Transverse colon (tissue), 4 donors: ENCODE measurements around the gene POLA2. TPM values are rescaled to one million over a fixed set of nuclear protein-coding genes. Genes with fewer than 3 reads are reported as not detected.

Experiments used
- DNase-seq: peaks from one replicate; pipeline ENCODE4 v3.0.0-alpha.2; 2019
- H3K27ac ChIP-seq, 4 donors: fragments of 200-600 bp; sonication (generic); 2 replicates each; pipeline ENCODE4 v1.5.1; 2016 to 2018; ENCODE audit warnings: inconsistent platforms in 4 of 4
- H3K27me3 ChIP-seq: fragments of 200-600 bp; sonication (generic); 2 replicates; pipeline ENCODE4 v1.5.1; 2017; ENCODE audit warnings: inconsistent platforms
- H3K36me3 ChIP-seq, 4 donors: fragments of 200-600 bp; sonication (generic); 2 replicates each; pipeline ENCODE4 v1.5.1; 2017 to 2019; ENCODE audit warnings: inconsistent platforms in 4 of 4
- H3K4me1 ChIP-seq, 4 donors: fragments of 200-600 bp; sonication (generic); 2 replicates each; pipeline ENCODE4 v1.5.1; 2017 to 2020; ENCODE audit warnings: inconsistent platforms in 4 of 4
- H3K4me3 ChIP-seq, 4 donors: fragments of 200-600 bp; sonication (generic); 1 replicate in 1 of 4; 2 replicates in 3 of 4; pipeline versions ENCODE4 v1.5.1 to v1.6.1; 2017 to 2019; ENCODE audit warnings: inconsistent platforms in 4 of 4
- H3K9me3 ChIP-seq, 2 donors: fragments of 200-600 bp; sonication (generic); 2 replicates each; pipeline ENCODE4 v1.5.1; 2017 to 2019; ENCODE audit warnings: inconsistent platforms in 2 of 2
- CTCF ChIP-seq, 5 experiments: fragments of 200-600 bp in 3 of 5; fragments of 450-650 bp in 2 of 5; sonication (generic) in 3 of 5; IDR thresholded peaks; 1 replicate in 2 of 5; 2 replicates in 3 of 5; pipeline ENCODE4 v1.5.1; 2016 to 2017; ENCODE audit warnings: antibody characterized with exemption in 5 of 5, inconsistent platforms in 3 of 5, mild to moderate bottlenecking in 2 of 5, moderate library complexity in 1 of 5
- EP300 ChIP-seq: sonication (generic); formaldehyde crosslinking; IDR thresholded peaks from one replicate; pipeline ENCODE4 v1.6.1; 2017; ENCODE audit warnings: antibody characterized with exemption, low read depth
- POLR2A ChIP-seq: fragments of 450-650 bp; IDR thresholded peaks from one replicate; pipeline ENCODE4 v1.6.1; 2016; ENCODE audit warnings: antibody characterized with exemption, mild to moderate bottlenecking, moderate library complexity
- POLR2AphosphoS5 ChIP-seq, 3 donors: sonication (generic); formaldehyde crosslinking; IDR thresholded peaks; one replicate each; pipeline ENCODE4 v1.6.1; 2016; ENCODE audit warnings: antibody characterized with exemption in 3 of 3
- WGBS, 2 donors: methylation state at CpG; one replicate each; pipeline ENCODE4 v1.1.5; 2018; ENCODE audit warnings: low coverage in 1 of 2; 5-methylcytosine and 5-hydroxymethylcytosine counted together
- in situ Hi-C, 4 donors: fragments of 200-750 bp; cut with MboI; loops; one replicate each; pipeline versions ENCODE4 v1.15.0 to v1.15.1; 2017; ENCODE audit warnings: low sequenced_read_pairs in 3 of 4, low pct_ligation_motif_present in 1 of 4, low pct_unique_long_range_greater_than_20kb in 1 of 4
- intact Hi-C: fragments of 100-400 bp; cut with DNase I; formaldehyde crosslinking; loops from one replicate; pipeline ENCODE4 v1.15.1; 2023; ENCODE audit warnings: low total_unique reads
- total RNA-seq, 4 donors: library from RNA; depleted of rRNA; stranded (reverse); fragments of >200 nt; gene quantifications; one replicate each; pipeline ENCODE4 v1.1.0, GENCODE V29; 2016

Gene POLA2, protein sequence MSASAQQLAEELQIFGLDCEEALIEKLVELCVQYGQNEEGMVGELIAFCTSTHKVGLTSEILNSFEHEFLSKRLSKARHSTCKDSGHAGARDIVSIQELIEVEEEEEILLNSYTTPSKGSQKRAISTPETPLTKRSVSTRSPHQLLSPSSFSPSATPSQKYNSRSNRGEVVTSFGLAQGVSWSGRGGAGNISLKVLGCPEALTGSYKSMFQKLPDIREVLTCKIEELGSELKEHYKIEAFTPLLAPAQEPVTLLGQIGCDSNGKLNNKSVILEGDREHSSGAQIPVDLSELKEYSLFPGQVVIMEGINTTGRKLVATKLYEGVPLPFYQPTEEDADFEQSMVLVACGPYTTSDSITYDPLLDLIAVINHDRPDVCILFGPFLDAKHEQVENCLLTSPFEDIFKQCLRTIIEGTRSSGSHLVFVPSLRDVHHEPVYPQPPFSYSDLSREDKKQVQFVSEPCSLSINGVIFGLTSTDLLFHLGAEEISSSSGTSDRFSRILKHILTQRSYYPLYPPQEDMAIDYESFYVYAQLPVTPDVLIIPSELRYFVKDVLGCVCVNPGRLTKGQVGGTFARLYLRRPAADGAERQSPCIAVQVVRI
- 10 to 100 TPM in 1 of 4 donors, 1 to 10 TPM in 3; 3.0 to 17.5 (median 6.2) TPM for total RNA-seq

- TF ChIP-seq CTCF (IDR thresholded peaks at IDR 0.05) (no peak), POLR2A (peak; percentile 85), EP300 (no peak), POLR2AphosphoS5 (IDR thresholded peaks at IDR 0.05) (peak; percentile 69 to 95 (median 93))
- Histone ChIP-seq H3K27me3 (no peaks in the 10 kb centered on the region), H3K27ac (peak within 1 kb of the TSS; percentile 86 to 97 (median 92)), H3K36me3 (no peaks in the 10 kb centered on the region), H3K4me1 (peaks cover 7 to 17% (median 11%) of the 10 kb centered on the region in 4 donors), H3K4me3 (peak within 1 kb of the TSS; percentile 52 to 73 (median 62)), H3K9me3 (no peaks in the 10 kb centered on the region)
- in situ Hi-C loops = no loop called here
- DNase-seq = peak; percentile 97
- WGBS, 2 donors = 0% methylated on average over 61 of the region's 66 CpGs; no CpG with 5 or more reads in 1 of the 2 donors
- intact Hi-C loops = no loop called here
Observed at GRCh38 chr11:65261591-65262380, at the start of gene POLA2. Gene POLA2, plus strand, starts transcription at chr11:65261962. Its CDS starts 331 bp downstream, at chr11:65262293.

DNA sequence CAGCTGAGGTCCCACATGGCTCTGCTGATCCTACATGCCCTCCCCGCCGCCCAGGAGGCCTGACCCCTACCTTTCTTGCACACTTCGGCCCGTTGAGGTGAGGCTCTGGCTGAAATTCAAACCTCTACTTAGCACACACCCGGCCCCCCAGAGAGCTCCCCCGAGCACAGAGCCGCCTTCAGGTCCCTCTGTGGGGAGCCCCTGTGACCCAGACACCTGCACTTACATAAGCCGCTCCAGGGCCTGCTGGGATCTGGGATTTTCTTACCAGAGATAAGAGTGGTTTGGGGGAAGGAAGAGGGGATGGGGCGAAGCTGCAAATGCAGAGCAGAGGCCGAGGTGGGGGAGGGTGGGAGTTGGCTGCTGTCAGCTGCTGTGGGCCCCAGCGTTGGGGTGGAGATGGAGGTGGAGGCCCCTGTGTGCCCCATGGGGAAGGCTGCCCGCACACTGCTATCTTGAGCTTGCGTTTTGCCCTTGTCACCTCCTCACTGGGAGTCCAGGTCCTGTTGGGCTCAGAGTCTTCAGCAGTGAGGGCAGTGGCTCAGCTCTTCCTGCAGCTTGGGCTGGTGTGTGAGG lies 49.4 kb upstream of the POLA2 start:
- Histone ChIP-seq H3K36me3 (peaks cover 0 to 20% (median 7%) of the 10 kb centered on the region in 4 donors), H3K27ac (no peak overlapping the region)
- WGBS, 2 donors = 86% methylated on average over 13 of the region's 13 CpGs; no CpG with 5 or more reads in 1 of the 2 donors

GRCh38 chr11:65213322-65214211 lies 48.2 kb upstream of the POLA2 start:
- in situ Hi-C loops = no loop called here
- intact Hi-C loops = no loop called here
- Histone ChIP-seq H3K36me3 (peaks cover 0 to 20% (median 7%) of the 10 kb centered on the region in 4 donors), H3K27me3 (no peaks in the 10 kb centered on the region), H3K27ac (no peak overlapping the region), H3K9me3 (no peaks in the 10 kb centered on the region), H3K4me1 (peaks cover 0 to 4% (median 3%) of the 10 kb centered on the region in 4 donors), H3K4me3 (no peak overlapping the region)
- TF ChIP-seq POLR2AphosphoS5 (IDR thresholded peaks at IDR 0.05) (peak in 1 of 3 donors; percentile 2), CTCF (IDR thresholded peaks at IDR 0.05) (no peak)
- DNase-seq = no peak
- 59% methylated on average over 26 of the region's 26 CpGs; no CpG with 5 or more reads in 1 of the 2 donors for WGBS, 2 donors

More for the DNA sequence above, 49.4 kb upstream of the POLA2 start:
- Histone ChIP-seq H3K9me3 (no peaks in the 10 kb centered on the region), H3K27me3 (no peaks in the 10 kb centered on the region), H3K4me1 (peaks cover 0 to 11% (median 9%) of the 10 kb centered on the region in 4 donors), H3K4me3 (no peak overlapping the region)
- DNase-seq = no peak
- intact Hi-C loops = no loop called here
- in situ Hi-C loops = no loop called here
- no peak for TF ChIP-seq EP300
- TF ChIP-seq POLR2AphosphoS5 (IDR thresholded peaks at IDR 0.05) = no peak
- no peak for TF ChIP-seq POLR2A
- no peak for TF ChIP-seq CTCF (IDR thresholded peaks at IDR 0.05)
